ENCODE measurements around the gene ZNF775.

- no peak for TF ChIP-seq CTCF (IDR thresholded peaks at IDR 0.05; ENCODE audit: low read depth, low read length, poor library complexity, severe bottlenecking)
- TF ChIP-seq EZH2phosphoT487 (IDR thresholded peaks at IDR 0.05; ENCODE audit: borderline replicate concordance, low read length) = no peak
Measured at GRCh38 chr7:150384406-150385301, 5.5 kb downstream of the ZNF775 start.

Measured in DOHH2 (cell line).